K562 (cell line): ENCODE results near the gene TRIM27. TPM values are rescaled to one million over a fixed set of nuclear protein-coding genes. Genes with fewer than 3 reads are reported as not detected.

ENCODE experiments used
- ARHGAP35 ChIP-seq: fragments of 450-650 bp; IDR thresholded peaks from 2 replicates; pipeline ENCODE4 v1.6.1; 2018; ENCODE audit not compliant: partially characterized antibody
- BHLHE40 ChIP-seq: IDR thresholded peaks from 2 replicates; pipeline ENCODE4 v1.6.1; 2011; ENCODE audit warnings: low read length, improper control_type of control experiment
- CAMTA2 ChIP-seq: fragments of 250-450 bp; sonication (Bioruptor Pico); conservative IDR thresholded peaks from 2 replicates; pipeline ENCODE4 v1.5.1; 2022
- CBX8 ChIP-seq: fragments of 200-600 bp; sonication (generic); IDR thresholded peaks from 2 replicates; pipeline ENCODE4 v1.6.1; 2012; ENCODE audit warnings: borderline replicate concordance, mixed run types, low read depth, mild to moderate bottlenecking, moderate library complexity, mixed read lengths, low read length, control low read depth, inconsistent platforms; ENCODE audit not compliant: poor library complexity, severe bottlenecking; ENCODE audit errors: extremely low read depth
- CXXC5 ChIP-seq: fragments of 250-450 bp; sonication (Bioruptor Pico); IDR thresholded peaks from 2 replicates; pipeline ENCODE4 v1.8.0; 2022; ENCODE audit warnings: inconsistent platforms, mild to moderate bottlenecking, moderate library complexity
- EP400 ChIP-seq: fragments of 450-650 bp; IDR thresholded peaks from 2 replicates; pipeline ENCODE4 v1.6.1; 2017; ENCODE audit warnings: antibody characterized with exemption, mild to moderate bottlenecking, moderate library complexity
- ETS1 ChIP-seq: conservative IDR thresholded peaks from 2 replicates; pipeline ENCODE4 v1.6.1; 2011; ENCODE audit warnings: low read depth, mild to moderate bottlenecking, low read length; ENCODE audit not compliant: control insufficient read depth
- ETV1 ChIP-seq: fragments of 450-650 bp; conservative IDR thresholded peaks from 2 replicates; pipeline ENCODE4 v1.6.1; 2016; ENCODE audit warnings: missing genetic modification characterization, control low read depth, low read depth, missing compliant biosample characterization
- MCM7 ChIP-seq, 2 experiments: fragments of 450-650 bp; IDR thresholded peaks; 2 replicates each; pipeline ENCODE4 v1.6.1; 2016 to 2018
- MLLT1 ChIP-seq, 2 experiments: fragments of 450-650 bp; IDR thresholded peaks; 2 replicates each; pipeline ENCODE4 v1.6.1; 2016
- MTA2 ChIP-seq: fragments of 450-650 bp; IDR thresholded peaks from 2 replicates; pipeline ENCODE4 v1.6.1; 2016; ENCODE audit warnings: low read depth
- NFYB ChIP-seq: IDR thresholded peaks from 2 replicates; pipeline ENCODE4 v1.6.1; 2011; ENCODE audit warnings: mild to moderate bottlenecking, moderate library complexity; ENCODE audit not compliant: insufficient read length; ENCODE audit errors: extremely low read depth
- NONO ChIP-seq, 2 experiments: fragments of 200-400 bp in 1 of 2; fragments of 450-650 bp in 1 of 2; formaldehyde crosslinking in 1 of 2; IDR thresholded peaks; 2 replicates each; pipeline ENCODE4 v1.6.1; 2017; ENCODE audit warnings: low read depth in 2 of 2, mild to moderate bottlenecking in 2 of 2, moderate library complexity in 2 of 2, low read length in 1 of 2
- PHB ChIP-seq: fragments of 250-450 bp; sonication (Bioruptor Pico); IDR thresholded peaks from 2 replicates; pipeline ENCODE4 v1.5.0; 2021
- POLR2AphosphoS2 ChIP-seq: IDR thresholded peaks from 2 replicates; pipeline ENCODE4 v1.6.1; 2012; ENCODE audit warnings: low read length, improper control_type of control experiment
- RB1 ChIP-seq: fragments of 450-650 bp; IDR thresholded peaks from 2 replicates; pipeline ENCODE4 v1.6.1; 2017; ENCODE audit warnings: low read depth, mild to moderate bottlenecking
- RBM14 ChIP-seq: fragments of 200-400 bp; formaldehyde crosslinking; IDR thresholded peaks from 2 replicates; pipeline ENCODE4 v1.6.1; 2018; ENCODE audit warnings: low read depth, mild to moderate bottlenecking, low read length, moderate library complexity, borderline replicate concordance; ENCODE audit not compliant: insufficient read depth
- SOX6 ChIP-seq: fragments of 450-650 bp; IDR thresholded peaks from 2 replicates; pipeline ENCODE4 v1.6.1; 2014; ENCODE audit warnings: mild to moderate bottlenecking
- TEAD4 ChIP-seq, 2 experiments: sonication (generic) in 1 of 2; formaldehyde crosslinking in 1 of 2; IDR thresholded peaks; 2 replicates each; pipeline versions ENCODE4 v1.6.1 to v1.8.0; 2012 to 2022; ENCODE audit warnings: borderline replicate concordance in 1 of 2, inconsistent platforms in 1 of 2, low read length in 1 of 2, mild to moderate bottlenecking in 1 of 2, missing genetic modification reagents in 1 of 2
- ZNF165 ChIP-seq: fragments of 250-450 bp; sonication (Bioruptor Pico); IDR thresholded peaks from 2 replicates; pipeline ENCODE4 v1.4.0; 2020; ENCODE audit warnings: borderline replicate concordance
- ZNF277 ChIP-seq: fragments of 250-450 bp; sonication (Bioruptor Pico); IDR thresholded peaks from 2 replicates; pipeline ENCODE4 v1.8.0; 2022; ENCODE audit warnings: inconsistent platforms, mild to moderate bottlenecking, moderate library complexity, borderline replicate concordance
- ZNF384 ChIP-seq: IDR thresholded peaks from 2 replicates; pipeline ENCODE4 v1.6.1; 2012; ENCODE audit warnings: low read depth, low read length, improper control_type of control experiment
- ZNF644 ChIP-seq: fragments of 200-800 bp; sonication (Bioruptor generic); IDR thresholded peaks from 2 replicates; pipeline ENCODE4 v1.6.1; 2016; ENCODE audit warnings: low read depth, missing genetic modification characterization, missing compliant biosample characterization
- polyA plus RNA-seq, 8 experiments: library from polyadenylated mRNA; depleted of rRNA in 4 of 8; stranded (reverse) in 5 of 8; unstranded in 3 of 8; fragments of >200 nt; fragmentation: Nextera tagmentation in 2 of 8; fragmentation: Illumina TruSeq in 1 of 8; extraction: Ambion mirVana in 2 of 8; extraction: Trizol in 1 of 8; gene quantifications; 2 replicates each; pipeline versions ENCODE4 v1.2.1 to v1.2.3, GENCODE V29; 2011 to 2014; ENCODE audit warnings: inconsistent platforms in 1 of 8, missing spikeins in 1 of 8
- total RNA-seq, 7 experiments: library from RNA; depleted of rRNA in 6 of 7; stranded (reverse); fragments of >200 nt in 6 of 7; fragmentation: Illumina TruSeq in 2 of 7; extraction: Trizol in 2 of 7; gene quantifications; 2 replicates each; pipeline versions ENCODE4 v1.2.1 to v1.2.3, GENCODE V29; 2011 to 2021; ENCODE audit warnings: low replicate concordance in 1 of 7
- TF ChIP-seq, protein P1 (sequence below): fragments of 250-450 bp; sonication (Bioruptor Pico); IDR thresholded peaks from 2 replicates; pipeline ENCODE4 v1.5.0; 2021

Gene TRIM27
- total and polyA plus RNA-seq, 9 of the 15 experiments (the other 6 are each of a cell fraction or from before 2014, with no cell fraction given), result 37.7 to 235 (median 122) TPM

DNA sequence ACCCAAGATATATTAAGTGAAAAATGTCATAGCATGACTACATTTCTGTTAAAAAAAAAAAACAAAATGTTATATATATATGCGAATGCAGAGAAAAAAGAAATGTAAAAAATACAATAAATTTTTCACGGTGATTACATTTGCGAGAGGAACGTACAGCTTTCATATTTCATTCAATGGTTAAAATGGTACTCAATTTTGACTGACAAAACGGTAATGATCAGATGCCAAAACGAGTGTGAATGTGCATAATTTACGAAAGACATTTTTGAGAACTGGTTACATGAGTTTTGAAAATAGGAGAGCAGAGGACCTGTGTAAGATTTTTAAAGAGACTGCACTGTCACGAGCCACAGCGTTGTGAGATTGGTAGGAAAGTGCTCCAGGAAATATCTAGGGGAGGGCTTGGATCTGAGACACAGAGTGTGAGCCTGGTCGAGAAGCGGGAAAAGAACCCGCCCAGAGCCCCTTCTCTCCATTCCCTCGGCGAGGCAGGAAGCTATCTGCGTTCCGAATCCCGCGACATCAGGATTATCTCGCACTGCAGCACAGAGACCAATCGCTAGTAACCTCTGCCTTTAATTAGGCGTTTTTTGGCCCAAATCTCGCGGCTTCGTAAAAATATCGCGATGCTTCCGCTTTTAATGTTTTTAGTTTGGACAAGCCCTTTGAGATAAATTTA lies 28.5 kb downstream of the TRIM27 start (continued):
- TF ChIP-seq ZNF644 (0 out of 2 replicates have a peak, but pooled peaks have one; percentile 59), CAMTA2 (CRISPR knock-in tag) (no peak), CXXC5 (peak; percentile 51), ETV1 (tag) (peak; percentile 54), EP400 (0 out of 2 replicates have a peak, but pooled peaks have one; percentile 28), SOX6 (no peak; the same call in none of the 2 replicates), ARHGAP35 (peak; percentile 92), PHB (CRISPR knock-in tag) (no peak), ETS1 (0 out of 2 replicates have a peak, but pooled peaks have one; percentile 30), NONO (IDR thresholded peaks at IDR 0.05; ENCODE audit: low read depth in 2 of 2, low read length in 1 of 2) (peak in 1 of 2 experiments; percentile 29; a peak in 1 of 4 replicates), MTA2 (no peak), ZNF277 (CRISPR knock-in tag) (no peak), ZNF384 (no peak), TEAD4 (IDR thresholded peaks at IDR 0.05; ENCODE audit: low read length) (peak; percentile 25; the same call in 1 of the 2 replicates), TEAD4 (CRISPR knock-in tag; IDR thresholded peaks at IDR 0.05; ENCODE audit: borderline replicate concordance) (no peak), RB1 (peak; percentile 70; the same call in 1 of the 2 replicates), RBM14 (no peak), BHLHE40 (no peak), MCM7 (IDR thresholded peaks at IDR 0.05) (no peak), POLR2AphosphoS2 (no peak; the same call in 1 of the 2 replicates), MLLT1 (IDR thresholded peaks at IDR 0.05) (peak; percentile 7 to 10; a peak in 1 of 4 replicates), NFYB (peak; percentile 33), CBX8 (no peak), ZNF165 (CRISPR knock-in tag) (no peak)
- TF ChIP-seq, protein P1, sequence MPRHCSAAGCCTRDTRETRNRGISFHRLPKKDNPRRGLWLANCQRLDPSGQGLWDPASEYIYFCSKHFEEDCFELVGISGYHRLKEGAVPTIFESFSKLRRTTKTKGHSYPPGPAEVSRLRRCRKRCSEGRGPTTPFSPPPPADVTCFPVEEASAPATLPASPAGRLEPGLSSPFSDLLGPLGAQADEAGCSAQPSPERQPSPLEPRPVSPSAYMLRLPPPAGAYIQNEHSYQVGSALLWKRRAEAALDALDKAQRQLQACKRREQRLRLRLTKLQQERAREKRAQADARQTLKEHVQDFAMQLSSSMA (CRISPR knock-in tag), result no peak
